Measurements from ENCODE around the gene FOCAD. TPM values are rescaled to one million over a fixed set of nuclear protein-coding genes. Genes with fewer than 3 reads are reported as not detected.

The FOCAD gene
- total RNA-seq, 1 experiment from 2014 or later, result 35.1 TPM

DNA sequence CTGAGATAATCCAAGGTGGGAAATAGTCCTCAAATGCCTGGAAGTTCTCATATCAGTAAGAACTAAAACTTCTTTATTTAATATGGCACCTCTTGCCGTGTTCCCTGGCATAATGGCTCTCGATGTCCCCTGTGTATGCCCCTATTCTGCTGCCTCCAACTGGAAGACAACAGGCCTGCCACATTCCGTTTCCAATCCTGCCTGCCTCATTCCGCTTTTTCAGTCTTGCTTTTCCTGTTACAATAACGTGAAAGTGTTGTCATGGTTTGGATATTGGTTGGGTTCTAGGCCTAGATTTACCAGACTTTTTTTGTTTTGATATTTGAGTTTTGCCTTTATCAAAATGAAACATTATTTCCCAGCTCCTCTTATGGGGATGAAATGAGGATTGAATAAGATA, 98.2 kb downstream of the FOCAD start:
- Histone ChIP-seq H3K9ac (ENCODE audit: low read length) (no peak overlapping the region), H3K27ac (ENCODE audit: low read length) (no peak overlapping the region), H4K20me1 (ENCODE audit: low read length) (no peaks in the 10 kb centered on the region), H2AFZ (ENCODE audit: low read length) (no peak overlapping the region), H3K36me3 (ENCODE audit: low read depth, low read length) (no peaks in the 10 kb centered on the region; the same call in 1 of the 2 replicates), H3K79me2 (ENCODE audit: low read length) (no peaks in the 10 kb centered on the region), H3K4me2 (ENCODE audit: low read length) (no peak overlapping the region), H3K9me2 (replicated peaks; ENCODE audit: low read length) (no peaks in the 10 kb centered on the region), H3K9me3 (ENCODE audit: low read length) (no peaks in the 10 kb centered on the region), H3F3A (ENCODE audit: low read length, unreplicated experiment) (no peaks in the 10 kb centered on the region), H3K27me3 (ENCODE audit: low read length) (no peaks in the 10 kb centered on the region), H3K4me3 (ENCODE audit: low read length) (no peak overlapping the region), H3K4me1 (ENCODE audit: insufficient read depth, low read length) (no peaks in the 10 kb centered on the region)
- BruUV-seq (replicated peaks), result no TSS peak
- TF ChIP-seq EZH2phosphoT487 (IDR thresholded peaks at IDR 0.05; ENCODE audit: borderline replicate concordance, low read length) (no peak), CTCF (conservative IDR thresholded peaks at IDR 0.05; ENCODE audit: low read depth, low read length) (no peak), EZH2 (IDR thresholded peaks at IDR 0.05; ENCODE audit: low read length, unreplicated experiment) (no peak)
- CTCF ChIA-PET, result no interaction called here
- POLR2A ChIA-PET (ENCODE audit: unreplicated experiment), result no interaction called here
- no peak for ATAC-seq
- no peak for DNase-seq
- intact Hi-C loops (cut with micrococcal nuclease), result no loop called here

GRCh38 chr9:20783057-20784038, 99.3 kb downstream of the FOCAD start:
- Histone ChIP-seq H3K9ac (ENCODE audit: low read length) (no peak overlapping the region), H3K79me2 (ENCODE audit: low read length) (no peaks in the 10 kb centered on the region), H2AFZ (ENCODE audit: low read length) (no peak overlapping the region), H3K9me2 (replicated peaks; ENCODE audit: low read length) (no peaks in the 10 kb centered on the region), H3K4me2 (ENCODE audit: low read length) (no peak overlapping the region), H3K9me3 (ENCODE audit: low read length) (no peaks in the 10 kb centered on the region), H3K27me3 (ENCODE audit: low read length) (no peaks in the 10 kb centered on the region), H3K4me1 (ENCODE audit: insufficient read depth, low read length) (no peaks in the 10 kb centered on the region), H4K20me1 (ENCODE audit: low read length) (no peaks in the 10 kb centered on the region), H3K27ac (ENCODE audit: low read length) (no peak overlapping the region), H3K4me3 (ENCODE audit: low read length) (no peak overlapping the region), H3F3A (ENCODE audit: low read length, unreplicated experiment) (no peaks in the 10 kb centered on the region), H3K36me3 (ENCODE audit: low read depth, low read length) (no peaks in the 10 kb centered on the region; the same call in 1 of the 2 replicates)
- POLR2A ChIA-PET (ENCODE audit: unreplicated experiment), result interaction anchor here (0.6 kb wide), 1 partner anchor 325 kb away, joined by 3 read pairs; no protein-coding TSS in a partner anchor
- no peak for DNase-seq
- intact Hi-C loops (cut with micrococcal nuclease), result no loop called here
- no peak for ATAC-seq
- no peak for TF ChIP-seq CTCF (conservative IDR thresholded peaks at IDR 0.05; ENCODE audit: low read depth, low read length)
- no peak for TF ChIP-seq EZH2 (IDR thresholded peaks at IDR 0.05; ENCODE audit: low read length, unreplicated experiment)
- CTCF ChIA-PET, result no interaction called here
- BruUV-seq (replicated peaks), result no TSS peak

DNA sequence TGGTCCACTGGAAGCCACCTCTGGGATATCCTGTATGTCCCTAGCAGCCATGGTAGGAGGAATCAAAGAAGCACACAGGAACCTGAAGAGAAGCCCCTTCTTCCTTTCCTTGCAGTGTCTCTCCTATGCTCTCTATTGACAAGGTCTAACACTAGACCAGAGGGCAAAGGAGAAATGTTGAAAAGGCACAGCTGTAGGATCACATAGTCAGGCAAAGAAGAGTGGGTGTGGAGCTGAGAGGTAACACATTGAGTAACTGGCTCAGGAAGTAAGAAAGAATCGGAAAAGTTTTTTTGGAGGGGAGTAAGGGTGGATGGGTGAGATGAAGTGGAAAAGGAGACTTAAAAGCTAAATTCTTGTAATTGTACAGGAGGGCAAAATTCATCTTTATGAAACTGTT, 100.1 kb downstream of the FOCAD start:
- no peak overlapping the region for H3K4me2 ChIP-seq (ENCODE audit: low read length)
- TF ChIP-seq EZH2phosphoT487 (IDR thresholded peaks at IDR 0.05; ENCODE audit: borderline replicate concordance, low read length) (no peak), CTCF (conservative IDR thresholded peaks at IDR 0.05; ENCODE audit: low read depth, low read length) (no peak), EZH2 (IDR thresholded peaks at IDR 0.05; ENCODE audit: low read length, unreplicated experiment) (no peak)
- no peaks in the 10 kb centered on the region; the same call in 1 of the 2 replicates for H3K36me3 ChIP-seq (ENCODE audit: low read depth, low read length)
- H3K9me2 ChIP-seq (replicated peaks; ENCODE audit: low read length), result no peaks in the 10 kb centered on the region
- no peak overlapping the region for H3K4me3 ChIP-seq (ENCODE audit: low read length)
- intact Hi-C loops (cut with micrococcal nuclease), result no loop called here
- no peaks in the 10 kb centered on the region for H3F3A ChIP-seq (ENCODE audit: low read length, unreplicated experiment)
- H3K27me3 ChIP-seq (ENCODE audit: low read length), result no peaks in the 10 kb centered on the region
- H3K9ac ChIP-seq (ENCODE audit: low read length), result no peak overlapping the region
- ATAC-seq (no peak), DNase-seq (no peak)
- no peaks in the 10 kb centered on the region for H4K20me1 ChIP-seq (ENCODE audit: low read length)
- BruUV-seq (replicated peaks), result no TSS peak
- no peaks in the 10 kb centered on the region for H3K4me1 ChIP-seq (ENCODE audit: insufficient read depth, low read length)
- no peaks in the 10 kb centered on the region for H3K79me2 ChIP-seq (ENCODE audit: low read length)
- no peaks in the 10 kb centered on the region for H3K9me3 ChIP-seq (ENCODE audit: low read length)
- no peak overlapping the region for H3K27ac ChIP-seq (ENCODE audit: low read length)
- H2AFZ ChIP-seq (ENCODE audit: low read length), result no peak overlapping the region
- ChIA-PET POLR2A (ENCODE audit: unreplicated experiment) (no interaction called here), CTCF (no interaction called here)

All from PC-3 (cell line).